ENCODE measurements around the gene DENR. TPM values are rescaled to one million over a fixed set of nuclear protein-coding genes. Genes with fewer than 3 reads are reported as not detected.
"Not testable (repeated sequence)": the region's sequence is repeated elsewhere in the genome, so short reads cannot be mapped to it uniquely, and the experiment has no call there.

The DENR gene
- 35.3 and 49.7 TPM in 2 replicates for total RNA-seq

- TF ChIP-seq, protein P1, sequence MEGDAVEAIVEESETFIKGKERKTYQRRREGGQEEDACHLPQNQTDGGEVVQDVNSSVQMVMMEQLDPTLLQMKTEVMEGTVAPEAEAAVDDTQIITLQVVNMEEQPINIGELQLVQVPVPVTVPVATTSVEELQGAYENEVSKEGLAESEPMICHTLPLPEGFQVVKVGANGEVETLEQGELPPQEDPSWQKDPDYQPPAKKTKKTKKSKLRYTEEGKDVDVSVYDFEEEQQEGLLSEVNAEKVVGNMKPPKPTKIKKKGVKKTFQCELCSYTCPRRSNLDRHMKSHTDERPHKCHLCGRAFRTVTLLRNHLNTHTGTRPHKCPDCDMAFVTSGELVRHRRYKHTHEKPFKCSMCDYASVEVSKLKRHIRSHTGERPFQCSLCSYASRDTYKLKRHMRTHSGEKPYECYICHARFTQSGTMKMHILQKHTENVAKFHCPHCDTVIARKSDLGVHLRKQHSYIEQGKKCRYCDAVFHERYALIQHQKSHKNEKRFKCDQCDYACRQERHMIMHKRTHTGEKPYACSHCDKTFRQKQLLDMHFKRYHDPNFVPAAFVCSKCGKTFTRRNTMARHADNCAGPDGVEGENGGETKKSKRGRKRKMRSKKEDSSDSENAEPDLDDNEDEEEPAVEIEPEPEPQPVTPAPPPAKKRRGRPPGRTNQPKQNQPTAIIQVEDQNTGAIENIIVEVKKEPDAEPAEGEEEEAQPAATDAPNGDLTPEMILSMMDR (IDR thresholded peaks at IDR 0.05; ENCODE audit: insufficient read depth, low read length, severe bottlenecking): peak; percentile 98
- H3K36me3 ChIP-seq (ENCODE audit: control insufficient read depth, insufficient read depth, low read length): peaks cover 6% of the 10 kb centered on the region
- DNase-seq (ENCODE audit: low read depth) (peak; percentile 99), FAIRE-seq (peak; percentile 76)
- no peaks in the 10 kb centered on the region for H3K27me3 ChIP-seq (ENCODE audit: control insufficient read depth, insufficient read depth, low read length)
- H3K4me3 ChIP-seq (ENCODE audit: low read depth, low read length): peak within 1 kb of the TSS; percentile 70
These were observed at the start of gene DENR for GRCh38 chr12:122752464-122753318. Gene DENR, plus strand, starts transcription at chr12:122752824. Its CDS starts 878 bp downstream, at chr12:122753702.

DNA sequence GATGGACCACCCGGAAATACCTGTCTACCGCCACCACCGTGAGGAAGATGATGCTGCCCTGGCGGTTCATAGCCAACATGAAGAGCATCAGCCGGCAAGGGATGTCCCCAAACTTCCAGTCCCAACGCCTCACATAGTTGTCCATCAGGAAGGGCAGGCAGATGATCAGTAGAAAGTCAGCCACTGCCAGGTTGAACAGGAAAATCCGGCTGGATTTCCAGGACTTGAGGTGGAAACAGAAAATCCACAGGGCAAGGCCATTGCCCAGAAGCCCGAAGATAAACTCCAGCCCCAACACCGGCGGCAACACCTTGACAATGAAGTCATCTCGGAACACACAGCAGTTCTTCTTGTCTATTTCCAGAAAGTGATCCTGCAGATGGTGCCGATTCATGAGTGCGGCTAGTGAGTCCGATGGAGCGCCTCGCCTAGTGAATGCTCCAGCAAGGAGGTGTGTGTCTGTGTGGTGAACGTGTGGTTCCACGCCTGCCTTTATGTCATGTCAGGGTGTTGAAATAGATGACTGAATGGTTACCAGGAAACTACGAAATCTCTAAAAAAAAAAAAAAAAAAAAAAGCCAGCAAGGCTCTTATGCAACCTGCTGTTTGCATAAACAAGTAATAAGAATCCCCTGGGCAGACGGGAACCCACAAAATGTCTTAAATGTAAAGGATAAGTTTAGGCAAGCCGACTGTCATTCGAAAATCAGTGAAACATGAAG, 49.6 kb upstream of the DENR start, which contains the start of gene HCAR2:
HCAR2 (minus strand) TSS at position 468 of the 722 bp plus-strand sequence; CDS start at position 394, 74 bp downstream.
- not testable (repeated sequence) for H3K4me3 ChIP-seq (ENCODE audit: low read depth, low read length); FAIRE-seq; H3K36me3 ChIP-seq (ENCODE audit: control insufficient read depth, insufficient read depth, low read length); H3K27me3 ChIP-seq (ENCODE audit: control insufficient read depth, insufficient read depth, low read length)
- peak; percentile 97 for DNase-seq (ENCODE audit: low read depth)

GRCh38 chr12:122703841-122704240, 48.8 kb upstream of the DENR start:
- H3K4me3 ChIP-seq (ENCODE audit: low read depth, low read length); FAIRE-seq; DNase-seq (ENCODE audit: low read depth); H3K27me3 ChIP-seq (ENCODE audit: control insufficient read depth, insufficient read depth, low read length); H3K36me3 ChIP-seq (ENCODE audit: control insufficient read depth, insufficient read depth, low read length): not testable (repeated sequence)

GRCh38 chr12:122709287-122709686, 43.3 kb upstream of the DENR start:
- H3K36me3 ChIP-seq (ENCODE audit: control insufficient read depth, insufficient read depth, low read length); H3K4me3 ChIP-seq (ENCODE audit: low read depth, low read length); H3K27me3 ChIP-seq (ENCODE audit: control insufficient read depth, insufficient read depth, low read length); DNase-seq (ENCODE audit: low read depth): not testable (repeated sequence)
- FAIRE-seq: peak; percentile 94

GRCh38 chr12:122710341-122710740, 42.3 kb upstream of the DENR start:
- not testable (repeated sequence) for H3K4me3 ChIP-seq (ENCODE audit: low read depth, low read length); DNase-seq (ENCODE audit: low read depth); FAIRE-seq; H3K27me3 ChIP-seq (ENCODE audit: control insufficient read depth, insufficient read depth, low read length); H3K36me3 ChIP-seq (ENCODE audit: control insufficient read depth, insufficient read depth, low read length)

DNA sequence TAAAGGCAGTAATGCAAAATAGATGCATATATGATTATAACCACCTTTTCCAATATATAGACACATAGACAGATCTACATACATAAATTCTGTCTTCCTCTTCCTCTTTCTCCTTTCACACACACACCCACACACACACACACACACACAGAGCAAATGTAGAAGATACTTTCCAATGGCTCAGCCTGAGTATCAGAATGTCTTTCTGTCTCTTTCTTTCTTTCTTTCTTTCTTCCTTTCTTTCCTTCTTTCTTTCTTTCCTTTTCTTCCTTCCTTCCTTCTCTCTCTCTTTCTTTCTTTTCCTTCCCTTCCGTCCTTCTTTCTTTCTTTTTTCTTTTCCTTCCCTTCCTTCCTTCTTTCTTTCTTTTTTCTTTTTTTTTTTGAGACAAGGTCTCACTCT, 41.4 kb upstream of the DENR start:
- not testable (repeated sequence) for FAIRE-seq

DNA sequence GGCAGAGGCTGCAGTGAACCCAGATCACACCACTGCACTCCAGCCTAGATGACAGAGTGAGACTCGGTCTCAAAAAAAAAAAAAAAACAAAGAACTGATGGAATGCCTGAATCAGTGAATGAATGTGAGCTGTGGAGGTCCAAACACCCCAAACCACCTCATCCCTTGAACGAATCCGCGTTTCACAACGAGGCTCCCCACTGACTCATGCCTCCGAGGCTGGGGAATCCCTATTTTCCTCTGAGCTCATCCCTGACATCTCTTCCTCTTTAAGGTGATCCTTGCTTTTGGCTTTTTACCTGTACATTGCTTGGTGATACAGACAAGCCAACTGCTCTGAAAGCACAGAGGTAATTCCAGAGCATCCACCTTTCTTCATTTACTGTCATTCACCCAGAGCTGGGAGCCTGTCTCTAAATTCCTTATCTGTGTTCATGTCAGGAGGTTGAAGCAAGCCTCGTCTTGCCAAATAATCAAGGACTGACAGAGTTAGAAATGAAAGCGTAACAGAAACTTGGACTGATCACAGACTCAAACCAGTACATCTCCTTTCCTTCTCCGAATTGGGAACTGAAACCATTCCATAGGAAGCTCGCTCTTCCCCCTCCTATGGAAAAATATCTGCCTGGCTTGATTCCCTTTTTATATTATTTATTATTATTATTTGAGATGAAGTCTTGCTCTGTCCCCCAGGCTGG, 39.0 kb upstream of the DENR start:
- peak; percentile 50 for FAIRE-seq
- H3K4me3 ChIP-seq (ENCODE audit: low read depth, low read length): peak overlapping the region; percentile 4
- not testable (repeated sequence) for DNase-seq (ENCODE audit: low read depth)

More for the DNA sequence above, 41.4 kb upstream of the DENR start:
- H3K27me3 ChIP-seq (ENCODE audit: control insufficient read depth, insufficient read depth, low read length); DNase-seq (ENCODE audit: low read depth); H3K4me3 ChIP-seq (ENCODE audit: low read depth, low read length); H3K36me3 ChIP-seq (ENCODE audit: control insufficient read depth, insufficient read depth, low read length): not testable (repeated sequence)

DNA sequence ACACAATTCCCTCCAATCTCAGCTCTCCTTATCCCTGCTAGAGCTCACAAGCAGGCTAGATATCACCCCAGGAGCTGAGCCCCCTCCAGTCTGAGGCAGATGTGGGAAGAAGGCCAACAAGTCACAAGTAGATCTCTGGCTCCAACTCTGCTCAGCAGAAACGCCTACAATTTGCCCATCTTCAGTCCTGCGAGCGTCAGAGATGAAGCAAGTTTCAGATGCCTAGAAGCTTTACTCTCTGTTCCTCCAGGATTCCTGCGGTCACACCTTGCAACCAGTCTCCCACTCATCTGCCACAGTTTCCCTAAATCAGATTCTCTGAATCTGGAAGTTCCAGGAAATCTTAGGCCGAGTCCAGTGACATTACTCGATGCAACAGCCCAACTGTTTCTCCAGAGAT, 37.4 kb upstream of the DENR start:
- not testable (repeated sequence) for FAIRE-seq; H3K36me3 ChIP-seq (ENCODE audit: control insufficient read depth, insufficient read depth, low read length); H3K27me3 ChIP-seq (ENCODE audit: control insufficient read depth, insufficient read depth, low read length)
- peak overlapping the region; percentile 7 for H3K4me3 ChIP-seq (ENCODE audit: low read depth, low read length)
- DNase-seq (ENCODE audit: low read depth): peak; percentile 41

More for the DNA sequence above, 39.0 kb upstream of the DENR start:
- H3K27me3 ChIP-seq (ENCODE audit: control insufficient read depth, insufficient read depth, low read length); H3K36me3 ChIP-seq (ENCODE audit: control insufficient read depth, insufficient read depth, low read length): not testable (repeated sequence)

- not testable (repeated sequence) for FAIRE-seq; H3K36me3 ChIP-seq (ENCODE audit: control insufficient read depth, insufficient read depth, low read length); H3K27me3 ChIP-seq (ENCODE audit: control insufficient read depth, insufficient read depth, low read length)
- H3K4me3 ChIP-seq (ENCODE audit: low read depth, low read length): peak within 1 kb of the TSS; percentile 17
- DNase-seq (ENCODE audit: low read depth): peak; percentile 95
These were observed 36.0 kb upstream of the DENR start, which contains the start of gene HCAR3 for GRCh38 chr12:122716658-122717057. Gene HCAR3, minus strand, starts transcription at chr12:122716811. Its CDS starts 74 bp downstream, at chr12:122716737.
